Activated CD4-positive, alpha-beta T cell treated with anti-CD3 and anti-CD28 coated beads for 36 hours (primary cell): Measurements from ENCODE around the gene ADAMTS14. TPM values are rescaled to one million over a fixed set of nuclear protein-coding genes. Genes with fewer than 3 reads are reported as not detected.
"Not testable (repeated sequence)": the region's sequence is repeated elsewhere in the genome, so short reads cannot be mapped to it uniquely, and the experiment has no call there.

Source experiments
- ATAC-seq: fragments of 200-7000 bp; cut with Tn5 transposase; one replicate; pipeline ENCODE4 v1.10.0; 2021; ENCODE audit warnings: mild to moderate bottlenecking, moderate library complexity
- CTCF ChIA-PET: fragments of 350-600 bp; sonication (Branson Sonifier 250); formaldehyde crosslinking; loops from one replicate; lab custom pipeline; 2021; ENCODE audit warnings: antibody characterized with exemption; lab: Charles Lee
- POLR2A ChIA-PET: fragments of 350-600 bp; sonication (Branson Sonifier 250); formaldehyde crosslinking; loops from one replicate; lab custom pipeline; 2021; ENCODE audit warnings: antibody characterized with exemption, inconsistent platforms; lab: Charles Lee
- DNase-seq: peaks from one replicate; pipeline ENCODE4 v3.0.0-alpha.2; 2020
- H3K27ac Mint-ChIP-seq: one replicate; pipeline ENCODE4 v1.8.0; 2021; ENCODE audit warnings: mixed read lengths
- H3K27me3 Mint-ChIP-seq: one replicate; pipeline ENCODE4 v1.8.0; 2021; ENCODE audit warnings: mixed read lengths
- H3K36me3 Mint-ChIP-seq: one replicate; pipeline ENCODE4 v1.8.0; 2021; ENCODE audit warnings: low read depth, mixed read lengths
- H3K4me1 Mint-ChIP-seq: one replicate; pipeline ENCODE4 v1.8.0; 2021; ENCODE audit warnings: mixed read lengths
- H3K4me3 Mint-ChIP-seq: one replicate; pipeline ENCODE4 v1.8.0; 2021; ENCODE audit warnings: mild to moderate bottlenecking, moderate library complexity, mixed read lengths
- H3K9me3 Mint-ChIP-seq: one replicate; pipeline ENCODE4 v1.8.0; 2021; ENCODE audit warnings: low read depth, mixed read lengths
- intact Hi-C, 2 experiments: fragments of 100-400 bp; cut with DNase I in 1 of 2; cut with micrococcal nuclease in 1 of 2; formaldehyde crosslinking; loops; one replicate each; pipeline versions ENCODE4 v1.14.2 to v1.15.1; 2022 to 2024; cut with DNase I, micrococcal nuclease
- total RNA-seq, 2 experiments: library from RNA; stranded (reverse); gene quantifications; one replicate each; pipeline ENCODE4 v1.2.3, GENCODE V29; 2021

The ADAMTS14 gene
- total RNA-seq, 2 experiments from 2014 or later: not detected

GRCh38 chr10:70667818-70668217 lies 4.5 kb upstream of the ADAMTS14 start:
- H3K9me3 Mint-ChIP-seq, POLR2A ChIA-PET, H3K4me3 Mint-ChIP-seq, H3K27ac Mint-ChIP-seq, DNase-seq, intact Hi-C loops, H3K4me1 Mint-ChIP-seq, ATAC-seq, H3K36me3 Mint-ChIP-seq: not testable (repeated sequence)
- H3K27me3 Mint-ChIP-seq: peaks cover 22% of the 10 kb centered on the region
- CTCF ChIA-PET: interaction anchor here (0.5 kb wide), 1 partner anchor 11 kb away, joined by 3 read pairs; no protein-coding TSS in a partner anchor

- Mint-ChIP-seq H3K4me3 (no peak overlapping the region), H3K27ac (no peak overlapping the region), H3K27me3 (peaks cover 26% of the 10 kb centered on the region), H3K36me3 (no peaks in the 10 kb centered on the region), H3K4me1 (peaks cover 3% of the 10 kb centered on the region), H3K9me3 (peaks cover 5% of the 10 kb centered on the region)
- CTCF ChIA-PET: no interaction called here
- DNase-seq (no peak), ATAC-seq (no peak)
- POLR2A ChIA-PET: no interaction called here
- intact Hi-C loops: no loop called here
These were observed 3.8 kb upstream of the ADAMTS14 start for GRCh38 chr10:70668454-70668970.

GRCh38 chr10:70669015-70669414 lies 3.3 kb upstream of the ADAMTS14 start:
- peaks cover 5% of the 10 kb centered on the region for H3K9me3 Mint-ChIP-seq
- no peak for ATAC-seq
- peaks cover 3% of the 10 kb centered on the region for H3K4me1 Mint-ChIP-seq
- intact Hi-C loops: no loop called here
- ChIA-PET POLR2A (no interaction called here), CTCF (interaction anchor here (1.2 kb wide), 1 partner anchor 12 kb away, joined by 4 read pairs; no protein-coding TSS in a partner anchor)
- no peak overlapping the region for H3K4me3 Mint-ChIP-seq
- no peak for DNase-seq
- no peaks in the 10 kb centered on the region for H3K36me3 Mint-ChIP-seq
- no peak overlapping the region for H3K27ac Mint-ChIP-seq
- peaks cover 30% of the 10 kb centered on the region for H3K27me3 Mint-ChIP-seq

GRCh38 chr10:70669732-70670317 lies 2.5 kb upstream of the ADAMTS14 start:
- intact Hi-C loops: no loop called here
- CTCF ChIA-PET: interaction anchor here (1.2 kb wide), 1 partner anchor 13 kb away, joined by 4 read pairs; no protein-coding TSS in a partner anchor
- DNase-seq: no peak
- no peak for ATAC-seq
- POLR2A ChIA-PET: interaction anchor here (0.7 kb wide), 1 partner anchor 19 kb away, joined by 3 read pairs; no protein-coding TSS in a partner anchor
- no peaks in the 10 kb centered on the region for H3K36me3 Mint-ChIP-seq
- H3K27ac Mint-ChIP-seq: no peak overlapping the region
- H3K4me1 Mint-ChIP-seq: peaks cover 3% of the 10 kb centered on the region
- H3K9me3 Mint-ChIP-seq: peaks cover 5% of the 10 kb centered on the region
- peaks cover 35% of the 10 kb centered on the region for H3K27me3 Mint-ChIP-seq
- H3K4me3 Mint-ChIP-seq: no peak overlapping the region

GRCh38 chr10:70671619-70672164 lies 614 bp upstream of the ADAMTS14 start:
- CTCF ChIA-PET: interaction anchor here (0.6 to 0.7 kb wide), 2 partner anchors 85 to 900 kb away, joined by 4 read pairs; no protein-coding TSS in a partner anchor
- DNase-seq (no peak), ATAC-seq (no peak)
- Mint-ChIP-seq H3K27ac (no peak overlapping the region), H3K9me3 (peaks cover 5% of the 10 kb centered on the region), H3K4me3 (peak overlapping the region; percentile 27), H3K4me1 (peaks cover 3% of the 10 kb centered on the region), H3K36me3 (no peaks in the 10 kb centered on the region), H3K27me3 (peaks cover 39% of the 10 kb centered on the region)
- POLR2A ChIA-PET: no interaction called here
- intact Hi-C loops: no loop called here

- H3K27ac Mint-ChIP-seq: no peak overlapping the region
- no peak for ATAC-seq
- CTCF ChIA-PET: interaction anchor here (0.7 kb wide), 1 partner anchor 250 kb away, joined by 4 read pairs; no protein-coding TSS in a partner anchor
These were observed 980 bp downstream of the ADAMTS14 start for GRCh38 chr10:70673043-70673928.

GRCh38 chr10:70673929-70674559 lies 1.7 kb downstream of the ADAMTS14 start:
- Mint-ChIP-seq H3K27me3 (peaks cover 34% of the 10 kb centered on the region), H3K4me1 (peaks cover 3% of the 10 kb centered on the region), H3K27ac (no peak overlapping the region), H3K36me3 (no peaks in the 10 kb centered on the region), H3K4me3 (no peak overlapping the region), H3K9me3 (no peaks in the 10 kb centered on the region)
- intact Hi-C loops: no loop called here
- CTCF ChIA-PET: interaction anchor here (0.7 kb wide), 1 partner anchor 249 kb away, joined by 4 read pairs; no protein-coding TSS in a partner anchor
- no peak for ATAC-seq
- no peak for DNase-seq
- POLR2A ChIA-PET: no interaction called here

More at GRCh38 chr10:70673043-70673928, 980 bp downstream of the ADAMTS14 start:
- intact Hi-C loops: no loop called here
- Mint-ChIP-seq H3K4me3 (peak overlapping the region; percentile 7), H3K4me1 (peaks cover 3% of the 10 kb centered on the region), H3K9me3 (peaks cover 4% of the 10 kb centered on the region), H3K36me3 (no peaks in the 10 kb centered on the region), H3K27me3 (peaks cover 37% of the 10 kb centered on the region)
- POLR2A ChIA-PET: no interaction called here
- no peak for DNase-seq

- peaks cover 3% of the 10 kb centered on the region for H3K4me1 Mint-ChIP-seq
- ChIA-PET CTCF (no interaction called here), POLR2A (no interaction called here)
- intact Hi-C loops: no loop called here
- H3K27ac Mint-ChIP-seq: no peak overlapping the region
- DNase-seq (no peak), ATAC-seq (no peak)
- H3K27me3 Mint-ChIP-seq: peaks cover 34% of the 10 kb centered on the region
- H3K36me3 Mint-ChIP-seq: no peaks in the 10 kb centered on the region
- no peaks in the 10 kb centered on the region for H3K9me3 Mint-ChIP-seq
- H3K4me3 Mint-ChIP-seq: no peak overlapping the region
These were observed 2.5 kb downstream of the ADAMTS14 start for GRCh38 chr10:70674560-70675495.

GRCh38 chr10:70675496-70676161 lies 3.3 kb downstream of the ADAMTS14 start:
- H3K4me1 Mint-ChIP-seq: peaks cover 3% of the 10 kb centered on the region
- no peak overlapping the region for H3K27ac Mint-ChIP-seq
- H3K36me3 Mint-ChIP-seq: no peaks in the 10 kb centered on the region
- ChIA-PET CTCF (interaction anchor here (0.6 to 0.7 kb wide), 3 partner anchors 15 to 121 kb away, joined by 3 read pairs; no protein-coding TSS in a partner anchor), POLR2A (no interaction called here)
- DNase-seq: no peak
- ATAC-seq: no peak
- no peak overlapping the region for H3K4me3 Mint-ChIP-seq
- intact Hi-C loops: no loop called here
- H3K9me3 Mint-ChIP-seq: no peaks in the 10 kb centered on the region
- peaks cover 34% of the 10 kb centered on the region for H3K27me3 Mint-ChIP-seq

GRCh38 chr10:70676511-70676910 lies 4.2 kb downstream of the ADAMTS14 start:
- H3K27me3 Mint-ChIP-seq: peaks cover 27% of the 10 kb centered on the region
- DNase-seq: no peak
- H3K36me3 Mint-ChIP-seq: no peaks in the 10 kb centered on the region
- H3K27ac Mint-ChIP-seq: no peak overlapping the region
- ChIA-PET CTCF (interaction anchor here (0.7 kb wide), 1 partner anchor 14 kb away, joined by 3 read pairs; no protein-coding TSS in a partner anchor), POLR2A (no interaction called here)
- no peak overlapping the region for H3K4me3 Mint-ChIP-seq
- intact Hi-C loops: no loop called here
- H3K9me3 Mint-ChIP-seq: no peaks in the 10 kb centered on the region
- no peak for ATAC-seq
- peaks cover 3% of the 10 kb centered on the region for H3K4me1 Mint-ChIP-seq
